Central memory CD4-positive, alpha-beta T cell (primary cell): ENCODE measurements around the gene PYCR2.

Source experiments
- DNase-seq: peaks from one replicate; pipeline ENCODE4 v3.0.0; 2022

Gene PYCR2

DNA sequence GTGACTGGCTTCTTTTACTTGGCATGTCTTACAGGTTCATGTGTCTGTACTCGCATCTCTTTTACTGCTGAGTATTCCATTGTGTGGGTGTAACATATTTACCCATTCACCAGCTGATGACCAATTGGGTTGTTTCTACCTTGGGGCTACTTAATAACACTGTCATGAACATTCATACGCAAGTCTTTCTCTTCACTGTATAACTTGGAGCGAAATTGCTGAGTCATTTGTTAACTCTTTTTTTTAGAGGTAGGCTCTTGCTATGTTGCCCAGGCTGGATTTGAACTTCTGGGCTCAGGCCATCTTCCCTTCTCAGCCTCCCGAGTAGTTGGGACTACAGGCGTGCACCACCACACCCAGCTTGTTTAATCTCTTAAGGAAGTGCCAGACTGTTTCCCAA lies 6.5 kb downstream of the PYCR2 start:
- DNase-seq, result no peak

DNA sequence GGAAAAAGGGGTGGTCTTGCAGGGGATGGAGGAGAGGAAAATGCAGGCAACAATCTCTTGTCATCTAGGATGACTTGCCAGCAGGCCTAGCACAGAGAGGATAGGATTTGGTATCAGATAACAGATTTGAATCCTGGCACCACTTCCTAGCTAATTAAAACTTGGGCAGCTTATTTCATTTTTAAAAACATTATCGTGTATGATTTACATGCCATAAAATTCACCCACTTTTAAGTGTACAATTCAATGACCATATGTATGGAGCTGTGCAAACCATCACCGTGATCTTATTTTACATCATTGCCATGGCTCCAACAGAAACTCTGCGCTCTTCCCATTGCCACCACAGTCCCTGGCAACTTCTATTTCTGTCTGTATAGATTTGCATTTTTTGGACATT lies 6.9 kb downstream of the PYCR2 start:
- no peak for DNase-seq

DNA sequence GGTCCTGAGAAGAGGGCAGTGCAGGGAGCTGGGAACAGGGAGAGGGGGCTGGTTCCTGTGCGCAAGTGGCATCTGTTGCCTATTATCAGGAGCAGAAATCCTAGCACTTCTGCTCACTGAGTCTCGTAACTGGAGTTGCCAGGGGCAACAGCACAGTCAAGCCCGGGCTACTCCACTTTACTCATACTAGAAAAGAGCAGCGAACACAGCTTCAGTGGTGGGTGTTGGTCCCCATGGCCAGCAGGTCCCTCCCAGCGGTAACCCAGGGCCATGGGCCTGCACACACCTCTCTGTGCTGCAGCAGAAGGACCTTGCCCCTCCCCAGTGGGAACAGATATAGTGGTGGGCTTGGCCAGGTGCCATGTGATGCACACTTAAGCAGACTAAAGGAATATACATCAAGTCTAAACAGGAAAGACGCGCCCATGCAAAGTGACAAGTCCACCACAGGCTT lies 8.5 kb downstream of the PYCR2 start:
- no peak for DNase-seq

DNA sequence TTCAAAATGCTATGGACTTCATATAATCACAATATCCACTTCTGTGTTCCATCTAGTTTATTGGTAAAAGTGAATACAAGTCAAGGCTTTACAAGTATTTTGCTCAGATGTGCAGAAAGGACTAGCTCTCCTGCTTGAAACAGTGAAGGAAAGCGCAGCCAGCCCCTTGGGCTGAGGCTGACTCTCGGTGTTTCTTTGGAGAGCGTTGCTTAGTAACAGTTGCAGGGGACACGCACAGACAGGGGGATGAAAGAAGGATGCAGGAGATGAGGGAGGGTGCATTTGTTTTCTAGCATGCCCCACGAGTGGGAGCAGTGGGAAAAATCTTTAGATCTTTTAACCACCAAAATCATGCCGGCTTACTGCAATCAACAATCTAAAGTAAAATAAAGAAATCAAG lies 9.1 kb downstream of the PYCR2 start:
- no peak for DNase-seq

DNA sequence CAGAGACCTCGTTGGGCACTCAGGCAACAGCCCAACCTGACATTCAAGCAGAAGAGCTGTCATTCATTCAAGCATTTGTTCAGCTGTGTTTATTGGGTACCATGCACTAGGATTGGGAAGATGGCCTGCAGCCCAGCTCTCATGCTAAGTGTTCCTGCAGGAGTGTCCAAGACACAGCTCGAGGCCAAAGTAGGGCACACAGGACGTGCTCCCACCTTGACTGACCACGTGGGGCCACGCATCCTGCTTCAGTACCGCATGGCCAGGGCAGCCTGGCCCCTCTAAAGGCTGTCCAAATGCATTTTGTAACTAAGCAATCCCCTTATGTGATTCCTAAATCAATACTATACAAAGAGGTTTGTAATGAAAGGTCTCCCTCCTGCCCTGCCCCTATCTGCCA lies 9.7 kb downstream of the PYCR2 start:
- no peak for DNase-seq

DNA sequence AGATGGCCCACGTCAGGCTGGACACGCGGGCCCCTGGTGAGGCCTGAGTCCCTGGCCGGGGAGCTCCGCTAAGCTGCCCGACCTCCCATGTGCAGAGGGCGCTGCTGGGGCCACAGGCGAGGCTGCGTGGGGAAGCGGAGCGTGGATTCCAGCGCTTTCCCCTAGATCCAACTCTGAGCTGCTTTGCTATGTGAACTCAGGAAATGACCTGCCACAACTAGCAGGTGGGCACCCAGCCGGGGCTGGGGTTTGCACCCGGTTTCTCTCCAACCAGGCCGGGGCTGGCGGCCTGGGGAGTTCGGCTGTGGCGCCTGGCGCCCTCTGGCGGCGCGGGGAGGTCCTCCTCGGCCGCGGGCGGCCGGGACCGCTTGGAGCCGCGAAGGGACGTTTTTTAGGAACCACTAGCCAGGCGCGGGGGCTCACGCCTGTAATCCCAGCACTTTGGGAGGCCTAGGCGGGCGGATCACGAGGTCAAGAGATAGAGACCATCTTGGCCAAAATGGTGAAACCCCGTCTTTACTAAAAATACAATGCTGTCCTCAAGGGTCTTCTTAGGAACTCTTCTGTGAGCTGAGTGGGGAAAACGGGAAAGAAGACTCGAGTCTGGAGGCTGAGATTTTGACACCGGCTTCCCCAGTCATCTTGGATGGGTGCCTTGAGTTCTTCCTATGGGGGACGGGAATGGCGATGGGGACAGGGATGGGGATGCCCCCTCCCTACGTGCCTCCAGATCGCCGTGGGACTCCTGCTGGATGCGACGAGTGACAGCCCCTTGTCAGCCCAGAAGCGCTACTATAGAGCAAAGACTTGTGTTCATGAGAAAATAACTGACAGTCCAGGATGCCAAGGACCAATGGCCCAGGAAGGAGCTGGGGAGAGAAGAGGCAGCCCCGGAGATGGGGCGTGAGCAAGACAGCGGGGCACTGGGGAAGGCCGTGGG lies 12.6 kb downstream of the PYCR2 start:
- DNase-seq, result peak; percentile 63

DNA sequence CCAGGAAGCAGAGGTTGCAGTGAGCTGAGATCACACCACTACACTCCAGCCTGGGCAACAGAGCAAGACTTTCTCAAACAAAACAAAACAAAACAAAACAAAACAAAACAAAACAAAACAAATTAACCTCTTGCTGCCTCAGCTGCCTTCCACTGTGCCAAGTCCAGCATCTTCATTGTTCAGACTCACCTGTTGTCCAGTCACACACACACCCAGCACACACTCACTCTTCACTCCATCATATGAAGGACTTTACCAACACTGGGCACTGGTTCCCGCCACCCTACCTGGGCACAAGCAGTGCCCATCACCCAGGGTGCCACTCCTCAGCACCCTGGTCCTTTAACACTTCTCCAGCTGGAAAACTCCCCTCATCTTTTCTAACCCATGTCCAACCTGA lies 14.6 kb downstream of the PYCR2 start:
- DNase-seq, result no peak

DNA sequence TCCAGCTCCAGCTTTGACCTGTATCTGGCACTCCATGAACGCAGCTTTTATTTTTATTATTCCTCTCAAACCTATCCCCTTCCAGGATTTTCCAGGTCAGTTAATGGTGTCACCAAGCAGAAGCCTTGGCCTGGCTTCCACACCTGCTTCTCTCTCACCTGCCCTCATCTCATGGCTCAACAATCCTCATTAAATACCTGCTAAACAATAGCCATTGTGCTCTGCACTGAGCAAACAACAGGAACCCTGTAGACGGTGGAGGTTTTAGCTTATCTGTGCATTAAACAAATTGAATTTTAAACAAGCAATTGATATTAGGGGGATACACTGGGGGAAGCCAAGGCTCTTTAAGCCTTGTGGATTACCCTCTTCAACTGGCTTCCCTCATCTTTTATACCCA lies 15.3 kb downstream of the PYCR2 start:
- no peak for DNase-seq

DNA sequence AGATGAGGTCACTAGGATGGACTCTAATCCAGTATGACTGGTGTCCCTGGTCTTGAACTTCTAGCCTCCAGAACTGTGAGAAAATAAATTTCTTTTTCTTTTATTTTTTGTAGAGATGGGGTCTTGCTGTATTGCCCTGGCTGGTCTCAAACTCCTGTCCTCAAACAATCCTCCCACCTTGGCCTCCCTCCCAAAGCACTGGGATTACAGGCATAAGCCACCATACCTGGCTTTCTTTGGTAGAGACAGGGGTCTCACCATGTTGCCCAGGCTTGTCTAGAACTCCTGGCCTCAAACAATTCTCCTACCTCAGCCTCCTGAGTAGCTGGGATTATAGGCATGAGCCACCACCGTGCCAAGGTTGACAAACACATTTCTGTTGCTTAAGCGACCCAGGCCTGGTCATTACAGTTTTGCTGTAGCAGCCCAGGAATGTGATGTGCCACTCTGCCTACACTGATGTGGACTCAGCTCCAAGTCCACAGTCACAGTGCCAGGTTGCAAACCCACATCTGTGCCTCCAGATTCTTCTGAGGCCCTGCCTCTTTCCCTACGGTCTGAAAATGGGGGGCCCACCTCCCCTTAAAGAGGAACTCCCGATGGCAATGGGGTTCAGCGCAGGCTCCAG lies 15.9 kb downstream of the PYCR2 start:
- DNase-seq, result no peak

DNA sequence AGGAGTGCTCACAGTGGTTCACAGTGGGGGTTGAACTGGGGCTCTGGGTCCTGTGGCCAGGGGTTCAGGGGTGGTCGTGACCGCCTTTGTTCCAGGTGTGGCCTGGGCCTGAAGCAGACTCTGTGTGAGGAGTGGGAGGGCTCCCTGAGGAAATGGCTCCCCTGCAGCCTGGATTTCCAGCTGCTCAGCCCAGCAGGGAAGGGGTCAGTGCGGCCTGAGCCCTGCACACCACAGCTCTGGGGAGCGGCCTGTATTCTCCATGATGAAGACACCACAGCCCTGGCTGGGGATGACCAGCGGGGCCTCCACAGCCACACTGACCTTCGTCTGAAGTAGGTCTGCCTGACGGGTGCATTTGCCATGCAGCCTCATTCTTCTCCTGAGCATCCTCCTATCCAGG lies 16.7 kb downstream of the PYCR2 start:
- DNase-seq, result no peak

DNA sequence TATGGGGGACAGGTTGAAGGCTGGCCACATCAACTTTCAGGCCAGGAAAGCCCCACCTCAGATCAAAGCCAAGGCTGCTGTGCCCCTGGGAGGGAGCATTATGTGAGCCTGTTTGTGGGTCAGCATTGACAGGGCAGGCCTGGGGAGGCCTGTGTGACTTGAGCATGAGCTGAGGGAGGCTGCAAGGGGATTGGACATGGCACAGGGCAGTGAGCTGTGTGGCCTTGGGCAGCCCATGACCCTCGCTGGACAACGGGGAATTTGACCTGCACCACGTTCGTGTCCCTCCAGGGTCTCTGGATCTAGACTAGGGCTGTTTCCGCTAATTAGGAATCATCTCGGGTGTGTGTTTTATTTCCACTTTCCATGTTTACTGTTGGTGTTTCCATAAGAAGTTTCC lies 17.6 kb downstream of the PYCR2 start:
- DNase-seq, result no peak

DNA sequence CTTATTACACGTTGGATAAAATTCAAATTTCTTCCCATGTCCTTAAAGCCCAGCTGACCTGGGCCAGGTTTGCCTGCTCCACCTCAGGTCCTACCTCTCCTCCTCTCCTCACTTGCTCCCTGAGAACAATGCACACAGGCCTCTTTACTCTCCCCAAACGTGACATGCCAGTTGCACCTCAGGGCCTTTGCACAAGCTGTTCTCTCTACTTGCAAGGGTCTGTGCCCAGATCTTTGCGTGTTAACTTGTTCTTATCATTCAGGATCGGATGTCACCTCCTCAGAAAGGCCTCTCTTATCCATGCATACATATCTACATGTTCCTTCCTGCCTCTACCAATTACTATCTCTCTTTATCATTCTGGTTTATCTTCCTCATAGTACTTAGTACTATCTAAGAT lies 20.4 kb downstream of the PYCR2 start:
- DNase-seq, result no peak

DNA sequence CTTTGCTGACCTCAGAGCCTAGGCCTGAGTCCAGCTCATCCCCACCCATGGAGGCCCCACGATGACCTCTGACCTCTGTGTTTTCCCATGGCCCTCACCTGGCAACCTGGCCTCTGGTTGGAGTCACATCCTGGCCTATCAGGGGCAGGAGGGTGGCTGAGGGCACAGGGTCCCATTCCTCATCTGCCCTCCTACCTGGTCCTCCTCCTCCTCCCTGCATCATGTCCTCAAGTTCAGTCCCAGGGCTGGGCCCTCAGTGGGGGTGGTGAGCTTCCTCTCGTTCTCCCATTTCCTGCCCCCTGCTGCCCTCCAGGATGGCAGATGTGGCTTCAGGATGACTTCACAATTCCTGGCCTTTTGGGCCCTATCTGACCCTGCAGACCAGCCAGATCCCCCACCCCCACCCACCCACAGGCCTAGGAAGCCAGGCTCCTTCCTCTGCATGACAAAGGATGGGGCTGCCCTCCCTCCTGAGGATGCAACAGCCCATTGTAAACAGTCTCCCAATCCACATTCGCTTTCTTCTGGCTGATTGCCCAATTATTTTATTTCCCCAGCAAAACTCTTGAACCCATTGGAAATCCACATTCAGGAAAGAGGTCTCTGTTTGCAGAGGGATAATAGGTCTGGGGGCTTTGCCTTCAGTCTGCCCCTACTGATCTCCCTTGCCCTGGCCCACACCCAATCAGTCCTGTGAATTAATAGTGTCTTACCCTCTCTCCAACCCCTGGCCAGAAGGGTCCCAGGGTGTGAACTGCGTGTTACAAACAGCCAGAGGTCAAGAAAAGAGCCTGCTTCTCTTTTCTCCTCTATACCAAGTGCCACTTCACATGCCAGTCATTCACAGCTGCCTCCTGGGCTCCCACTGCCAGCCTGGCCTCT lies 24.8 kb downstream of the PYCR2 start:
- DNase-seq, result no peak

DNA sequence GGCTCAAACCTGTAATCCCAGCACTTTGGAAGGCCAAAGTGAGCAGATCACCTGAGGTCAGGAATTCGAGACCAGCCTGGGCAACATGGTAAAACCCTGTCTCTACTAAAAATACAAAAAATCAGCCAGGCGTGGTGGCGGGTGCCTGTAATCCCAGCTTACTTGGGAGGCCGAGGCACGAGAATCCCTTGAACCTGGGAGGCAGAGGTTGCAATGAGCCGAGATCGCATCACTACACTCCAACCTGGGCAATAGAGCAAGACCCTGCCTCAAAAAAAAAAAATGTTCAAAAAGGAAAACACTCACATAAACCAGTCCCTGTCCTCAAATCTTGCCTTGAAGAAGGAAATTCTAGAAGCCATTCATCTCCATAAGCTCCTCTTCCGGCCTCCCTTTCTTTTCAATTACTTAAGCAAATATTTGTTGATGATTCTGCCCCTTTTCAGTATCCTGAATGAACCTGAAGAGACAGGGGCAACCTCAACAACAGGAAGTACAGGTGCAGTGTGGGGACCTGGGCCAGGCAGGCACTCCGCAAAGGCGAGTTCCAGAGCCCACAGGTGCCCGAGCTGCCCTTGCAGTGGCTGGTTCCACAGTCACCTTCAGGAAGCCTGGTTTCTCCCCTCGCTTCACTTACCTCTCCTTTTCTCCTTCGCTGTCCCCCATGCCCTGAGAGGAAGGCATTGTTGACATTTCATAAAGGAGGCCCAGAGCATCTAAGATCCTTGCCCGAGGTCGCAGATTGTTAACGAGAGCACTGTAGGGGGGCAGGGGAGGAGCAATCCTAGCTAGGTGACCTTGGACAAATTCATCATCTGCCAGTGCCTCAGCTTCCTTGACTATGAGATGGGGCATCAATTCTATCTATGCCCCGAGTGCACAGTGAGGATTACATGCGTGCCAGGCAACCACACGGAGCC lies 26.2 kb downstream of the PYCR2 start:
- peak; percentile 58 for DNase-seq

DNA sequence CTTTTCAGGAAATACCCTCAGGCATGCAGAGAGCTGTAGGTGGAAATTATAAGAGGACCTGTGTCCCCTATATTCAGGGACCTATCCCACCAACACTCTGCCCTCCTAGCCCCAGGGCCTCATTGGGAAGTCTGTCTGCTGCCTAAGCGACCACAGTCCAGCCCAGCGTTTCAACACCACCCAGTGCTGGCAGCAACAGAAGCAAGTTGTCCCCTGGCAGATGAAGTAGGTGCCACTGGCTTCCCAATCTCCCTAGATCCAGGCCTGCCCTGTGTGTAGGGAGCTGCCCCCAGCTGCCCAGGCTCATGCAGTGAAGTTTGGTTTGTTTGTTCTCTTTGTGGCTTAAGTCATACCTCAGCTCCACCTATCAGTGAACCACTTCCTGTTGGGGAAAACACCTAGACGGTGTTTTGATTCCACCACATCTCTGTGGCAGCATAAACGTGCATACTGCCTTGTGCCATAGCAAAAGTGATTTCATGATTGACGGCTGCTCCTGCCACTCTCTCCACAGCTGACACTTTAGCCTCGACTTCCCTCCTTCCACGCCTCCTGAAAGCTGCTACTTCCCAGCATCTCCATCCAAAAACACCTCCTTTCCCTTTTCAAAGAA lies 27.0 kb downstream of the PYCR2 start:
- peak; percentile 91 for DNase-seq

DNA sequence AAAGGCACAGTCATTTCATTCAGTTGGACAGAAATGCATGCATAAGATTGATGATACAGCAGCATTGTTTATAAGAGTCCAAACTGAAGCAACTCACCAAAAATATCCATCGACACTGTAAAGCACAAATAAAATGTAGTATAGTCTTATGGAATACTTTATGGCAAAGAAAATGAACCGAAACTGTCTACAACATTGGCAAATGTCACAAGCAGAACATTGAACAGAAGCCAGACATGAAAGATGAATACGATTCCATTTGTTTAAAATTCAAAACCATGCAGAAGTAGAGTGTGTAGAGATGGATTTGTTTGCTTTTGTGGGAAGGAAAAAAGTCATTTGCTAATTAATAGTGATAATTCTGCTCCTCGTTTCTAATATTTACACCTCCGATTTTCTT lies 27.6 kb downstream of the PYCR2 start:
- no peak for DNase-seq

DNA sequence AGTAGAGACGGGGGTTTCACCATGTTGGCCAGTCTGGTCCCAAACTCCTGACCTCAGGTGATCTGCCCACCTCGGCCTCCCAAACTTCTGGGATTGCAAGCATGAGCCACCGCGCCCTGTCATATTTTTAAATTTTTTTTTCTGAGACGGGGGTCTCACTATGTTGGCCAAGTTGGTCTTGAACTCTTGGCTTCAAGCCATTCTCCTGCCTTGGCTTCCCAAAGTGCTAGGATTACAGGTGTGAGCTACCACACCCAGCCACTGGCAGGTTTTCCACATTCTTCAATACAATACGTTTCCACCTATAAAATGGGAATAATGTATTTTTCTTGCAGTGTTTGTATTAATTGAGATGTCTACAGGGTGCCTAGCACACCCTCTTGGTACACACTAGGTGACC lies 31.7 kb downstream of the PYCR2 start:
- DNase-seq, result no peak

DNA sequence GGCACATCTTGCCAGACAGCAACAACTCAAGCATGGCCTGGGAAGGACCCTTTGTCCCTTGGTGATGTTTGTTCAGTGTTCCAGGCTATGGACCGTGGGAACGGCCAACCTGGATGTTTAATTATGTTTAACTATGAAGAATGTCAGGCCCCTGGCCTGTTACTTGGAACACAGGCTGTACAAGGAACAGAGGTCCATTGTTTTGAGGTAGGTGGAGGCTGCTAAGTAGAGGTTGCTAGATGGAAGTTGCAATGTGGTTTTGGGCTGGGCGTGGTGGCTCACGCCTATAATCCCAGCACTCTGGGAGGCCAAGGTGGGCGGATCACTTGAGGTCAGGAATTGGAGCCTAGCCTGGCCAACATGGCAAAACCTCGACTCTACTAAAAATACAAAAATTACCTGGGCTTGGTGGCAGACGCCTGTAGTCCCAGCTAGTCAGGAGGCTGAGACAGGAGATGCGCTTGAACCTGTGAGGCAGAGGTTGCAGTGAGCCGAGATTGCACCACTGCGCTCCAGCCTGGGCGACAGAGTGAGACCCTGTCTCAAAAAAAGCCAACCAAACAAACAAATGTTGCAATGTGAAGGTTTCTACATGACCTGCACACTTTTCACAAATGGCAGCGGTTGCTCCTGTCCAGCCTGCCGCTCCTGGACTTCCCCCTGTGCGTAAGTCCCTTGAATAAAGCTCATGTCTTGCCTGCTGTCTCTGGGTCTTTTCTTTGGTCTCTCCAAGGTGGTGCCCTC lies 32.6 kb downstream of the PYCR2 start:
- DNase-seq, result no peak

DNA sequence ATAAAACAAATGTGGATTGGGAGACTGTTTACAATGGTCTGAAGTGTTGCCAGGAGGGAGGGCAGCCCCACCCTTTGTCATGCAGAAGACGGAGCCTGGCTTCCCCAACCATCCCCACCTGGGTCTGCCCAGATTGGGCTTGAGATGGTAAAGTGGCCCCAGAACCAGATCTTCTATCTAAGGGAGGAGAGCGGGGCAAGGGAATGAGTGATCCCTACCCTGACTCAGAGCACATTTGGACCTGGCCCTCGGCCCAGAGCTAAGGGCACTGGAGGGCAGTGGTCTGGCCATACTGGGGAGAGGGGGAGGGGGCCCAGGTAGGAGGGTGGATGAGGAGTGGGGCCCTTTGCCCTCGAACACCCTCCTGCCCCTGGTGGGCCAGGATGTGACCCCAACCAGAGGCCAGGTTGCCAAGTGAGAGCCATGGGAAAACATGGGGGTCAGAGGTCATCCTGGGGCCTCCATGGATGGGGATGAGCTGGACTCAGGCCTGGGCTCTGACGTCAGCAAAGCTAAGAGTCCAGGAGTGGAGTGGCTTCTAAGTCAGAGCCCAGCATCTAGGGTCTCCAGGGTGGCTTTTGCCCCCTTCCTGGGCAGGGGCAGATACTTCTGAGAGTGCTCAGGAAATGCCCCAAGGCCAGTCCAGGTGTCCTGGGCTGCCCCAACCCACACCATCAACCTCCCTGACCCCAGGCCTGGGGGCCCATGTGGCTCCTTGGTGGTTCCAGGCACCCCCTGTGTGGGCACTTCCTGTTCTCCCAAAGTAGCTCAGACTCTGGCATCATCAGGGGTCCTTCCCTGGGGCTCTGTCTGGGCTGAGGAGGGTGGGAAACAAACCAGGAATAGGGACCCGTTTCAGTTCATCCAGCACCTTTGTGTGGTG lies 33.5 kb downstream of the PYCR2 start:
- no peak for DNase-seq

DNA sequence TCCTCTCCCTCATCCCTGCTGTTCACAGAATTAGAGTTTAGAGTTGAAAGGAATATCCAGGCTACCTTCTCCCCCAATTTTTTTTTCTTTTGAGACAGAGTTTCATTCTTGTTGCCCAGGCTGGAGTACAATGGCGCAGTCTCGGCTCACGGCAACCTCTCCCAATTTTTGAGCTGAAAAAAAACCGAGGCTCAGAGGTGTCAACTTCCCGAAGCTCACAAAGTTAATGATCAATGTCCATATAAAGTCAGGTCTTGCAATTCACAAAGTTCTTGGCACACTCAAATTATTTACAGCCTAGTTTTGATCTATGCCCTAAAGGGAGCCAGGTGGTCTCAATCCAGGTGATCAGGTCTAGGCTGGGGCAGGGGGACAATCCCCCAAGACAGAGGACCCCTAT lies 34.3 kb downstream of the PYCR2 start:
- DNase-seq, result no peak
